ENCODE results near the gene HLA-G.

HLA-G gene

DNA sequence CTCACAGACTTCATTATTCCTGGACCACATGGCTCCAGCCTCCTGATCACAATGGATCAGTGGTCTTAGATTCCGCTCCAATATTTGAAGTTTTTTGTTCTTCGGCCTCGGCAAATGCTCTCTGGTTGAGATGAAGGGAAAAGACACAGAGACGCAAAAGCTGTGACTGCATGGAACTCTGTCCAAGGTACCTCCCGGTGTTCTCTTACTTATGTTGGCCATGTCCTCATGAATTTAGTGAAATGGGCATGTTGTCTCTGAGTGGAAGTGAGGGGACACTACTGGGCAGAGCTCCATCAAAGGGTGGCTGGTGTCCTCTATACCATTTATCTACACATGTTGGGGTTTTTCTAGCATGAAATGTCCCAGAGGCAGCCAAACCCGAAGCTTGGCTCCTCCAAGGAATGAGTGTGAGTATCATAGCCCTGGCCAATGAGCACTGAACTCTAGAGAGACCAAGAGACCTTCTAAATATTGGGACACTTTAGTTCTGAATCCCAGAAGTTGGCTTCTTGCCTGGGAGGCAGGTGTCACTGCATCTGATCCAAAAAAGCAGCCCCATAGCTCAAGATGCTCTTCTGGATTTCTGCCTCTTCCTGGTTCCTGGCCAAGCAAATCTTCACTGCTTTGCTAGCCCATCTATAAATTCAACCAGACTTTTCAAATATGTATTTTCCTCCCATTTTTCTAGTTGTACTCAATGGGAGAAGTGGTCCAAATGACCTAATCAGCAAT lies 34.1 kb downstream of the HLA-G start:
- H3K27me3 ChIP-seq (ENCODE audit: insufficient read depth, low read length): no peaks in the 10 kb centered on the region
- no peaks in the 10 kb centered on the region for H3K36me3 ChIP-seq (ENCODE audit: insufficient read depth, low read length)
- H3F3A ChIP-seq (ENCODE audit: insufficient read depth, low read length): no peaks in the 10 kb centered on the region
- no peak overlapping the region for H3K4me2 ChIP-seq (ENCODE audit: low read length)
- no peaks in the 10 kb centered on the region for H3K9me2 ChIP-seq (ENCODE audit: low read depth, low read length)
- no peak for TF ChIP-seq EZH2 (IDR thresholded peaks at IDR 0.05; ENCODE audit: borderline replicate concordance, low read length)
- TF ChIP-seq, protein P1, sequence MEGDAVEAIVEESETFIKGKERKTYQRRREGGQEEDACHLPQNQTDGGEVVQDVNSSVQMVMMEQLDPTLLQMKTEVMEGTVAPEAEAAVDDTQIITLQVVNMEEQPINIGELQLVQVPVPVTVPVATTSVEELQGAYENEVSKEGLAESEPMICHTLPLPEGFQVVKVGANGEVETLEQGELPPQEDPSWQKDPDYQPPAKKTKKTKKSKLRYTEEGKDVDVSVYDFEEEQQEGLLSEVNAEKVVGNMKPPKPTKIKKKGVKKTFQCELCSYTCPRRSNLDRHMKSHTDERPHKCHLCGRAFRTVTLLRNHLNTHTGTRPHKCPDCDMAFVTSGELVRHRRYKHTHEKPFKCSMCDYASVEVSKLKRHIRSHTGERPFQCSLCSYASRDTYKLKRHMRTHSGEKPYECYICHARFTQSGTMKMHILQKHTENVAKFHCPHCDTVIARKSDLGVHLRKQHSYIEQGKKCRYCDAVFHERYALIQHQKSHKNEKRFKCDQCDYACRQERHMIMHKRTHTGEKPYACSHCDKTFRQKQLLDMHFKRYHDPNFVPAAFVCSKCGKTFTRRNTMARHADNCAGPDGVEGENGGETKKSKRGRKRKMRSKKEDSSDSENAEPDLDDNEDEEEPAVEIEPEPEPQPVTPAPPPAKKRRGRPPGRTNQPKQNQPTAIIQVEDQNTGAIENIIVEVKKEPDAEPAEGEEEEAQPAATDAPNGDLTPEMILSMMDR (IDR thresholded peaks at IDR 0.05; ENCODE audit: low read length): no peak
- H3K79me2 ChIP-seq (ENCODE audit: insufficient read depth, low read length): no peaks in the 10 kb centered on the region
- no peak overlapping the region for H3K9ac ChIP-seq (ENCODE audit: low read length)
- no peaks in the 10 kb centered on the region for H4K20me1 ChIP-seq (ENCODE audit: insufficient read depth, low read length)
- H3K4me3 ChIP-seq (ENCODE audit: low read depth, low read length, poor library complexity, severe bottlenecking): no peak overlapping the region
- H3K27ac ChIP-seq (ENCODE audit: low read depth, low read length, poor library complexity, severe bottlenecking): no peak overlapping the region
- no peaks in the 10 kb centered on the region for H3K4me1 ChIP-seq (ENCODE audit: insufficient read depth, low read length, severe bottlenecking)
- no peaks in the 10 kb centered on the region for H3K9me3 ChIP-seq (ENCODE audit: low read length)
- no peak overlapping the region for H2AFZ ChIP-seq (ENCODE audit: low read length)

DNA sequence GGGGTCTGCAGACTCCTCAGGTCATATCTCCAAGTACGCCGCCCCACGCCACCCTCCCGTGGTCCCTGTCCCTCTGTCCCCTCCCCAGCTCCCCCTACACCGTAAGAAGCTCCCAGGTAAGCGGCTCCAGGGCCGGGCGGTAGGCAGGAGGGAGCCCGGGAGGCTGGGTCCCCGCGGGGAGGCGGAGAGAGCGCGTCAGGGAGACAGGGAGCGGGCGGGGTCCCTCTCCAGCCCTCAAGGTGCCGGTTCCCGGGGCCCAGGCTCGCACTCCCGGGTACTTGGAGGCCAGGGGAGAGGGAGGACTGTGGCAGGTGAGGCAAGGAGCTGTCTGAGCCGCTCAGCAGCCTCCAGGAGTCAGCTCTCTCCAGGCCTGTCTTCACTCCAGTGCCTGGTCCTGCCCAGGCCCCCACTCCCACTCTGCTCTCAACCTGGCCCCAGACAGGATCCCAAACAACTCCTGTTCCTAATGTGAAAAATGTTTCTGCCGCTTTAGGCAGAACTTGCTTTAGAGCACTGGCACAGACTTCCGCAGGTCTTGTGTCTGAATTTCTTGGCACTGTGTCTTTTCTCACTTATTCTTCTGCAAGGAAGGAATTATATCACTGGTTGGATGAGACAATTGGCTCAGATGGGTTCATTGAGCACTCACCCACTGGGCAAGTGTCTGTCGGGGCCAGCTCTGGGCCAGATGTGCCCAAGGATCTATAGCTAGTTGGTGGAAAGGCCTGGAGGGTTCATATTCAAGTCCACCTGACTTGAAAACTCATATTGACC lies 36.6 kb downstream of the HLA-G start:
- no peak overlapping the region for H3K4me2 ChIP-seq (ENCODE audit: low read length)
- H3K9me2 ChIP-seq (ENCODE audit: low read depth, low read length): no peaks in the 10 kb centered on the region
- no peak overlapping the region for H3K27ac ChIP-seq (ENCODE audit: low read depth, low read length, poor library complexity, severe bottlenecking)
- no peaks in the 10 kb centered on the region for H3K9me3 ChIP-seq (ENCODE audit: low read length)
- no peaks in the 10 kb centered on the region for H3F3A ChIP-seq (ENCODE audit: insufficient read depth, low read length)
- H3K4me3 ChIP-seq (ENCODE audit: low read depth, low read length, poor library complexity, severe bottlenecking): no peak overlapping the region
- no peak overlapping the region for H2AFZ ChIP-seq (ENCODE audit: low read length)
- H3K27me3 ChIP-seq (ENCODE audit: insufficient read depth, low read length): no peaks in the 10 kb centered on the region
- no peaks in the 10 kb centered on the region for H3K79me2 ChIP-seq (ENCODE audit: insufficient read depth, low read length)
- H3K4me1 ChIP-seq (ENCODE audit: insufficient read depth, low read length, severe bottlenecking): no peaks in the 10 kb centered on the region
- no peaks in the 10 kb centered on the region for H3K36me3 ChIP-seq (ENCODE audit: insufficient read depth, low read length)
- no peak overlapping the region for H3K9ac ChIP-seq (ENCODE audit: low read length)
- H4K20me1 ChIP-seq (ENCODE audit: insufficient read depth, low read length): no peaks in the 10 kb centered on the region
- TF ChIP-seq, protein P1 (IDR thresholded peaks at IDR 0.05; ENCODE audit: low read length): no peak
- no peak for TF ChIP-seq EZH2 (IDR thresholded peaks at IDR 0.05; ENCODE audit: borderline replicate concordance, low read length)

DNA sequence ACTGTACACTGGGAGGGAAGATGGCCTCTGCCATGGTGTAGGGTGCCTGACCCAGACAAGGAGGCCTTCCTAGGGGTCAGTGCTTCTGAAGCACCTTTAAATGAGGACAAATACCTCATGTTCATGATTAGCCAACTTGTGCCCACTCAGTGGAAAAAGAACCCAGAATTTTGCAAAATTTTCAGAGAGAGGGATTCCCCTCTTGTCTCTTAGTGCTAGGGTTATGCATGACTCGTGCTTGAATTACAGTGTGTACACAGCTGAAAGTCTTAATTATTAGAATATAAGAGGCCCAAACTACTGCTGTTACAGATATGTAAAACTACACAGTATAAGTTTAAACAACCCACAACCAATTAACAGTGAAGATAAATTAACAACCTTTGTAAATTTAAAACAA lies 38.0 kb downstream of the HLA-G start:
- Histone ChIP-seq H3K9me3 (ENCODE audit: low read length) (no peaks in the 10 kb centered on the region), H3K9me2 (ENCODE audit: low read depth, low read length) (no peaks in the 10 kb centered on the region), H2AFZ (ENCODE audit: low read length) (no peak overlapping the region), H3K9ac (ENCODE audit: low read length) (no peak overlapping the region), H3K36me3 (ENCODE audit: insufficient read depth, low read length) (no peaks in the 10 kb centered on the region), H3K4me2 (ENCODE audit: low read length) (no peak overlapping the region), H3K4me1 (ENCODE audit: insufficient read depth, low read length, severe bottlenecking) (no peaks in the 10 kb centered on the region), H3K27ac (ENCODE audit: low read depth, low read length, poor library complexity, severe bottlenecking) (no peak overlapping the region), H3K27me3 (ENCODE audit: insufficient read depth, low read length) (no peaks in the 10 kb centered on the region), H4K20me1 (ENCODE audit: insufficient read depth, low read length) (no peaks in the 10 kb centered on the region), H3K79me2 (ENCODE audit: insufficient read depth, low read length) (no peaks in the 10 kb centered on the region), H3K4me3 (ENCODE audit: low read depth, low read length, poor library complexity, severe bottlenecking) (no peak overlapping the region), H3F3A (ENCODE audit: insufficient read depth, low read length) (no peaks in the 10 kb centered on the region)
- no peak for TF ChIP-seq EZH2 (IDR thresholded peaks at IDR 0.05; ENCODE audit: borderline replicate concordance, low read length)
- TF ChIP-seq, protein P1 (IDR thresholded peaks at IDR 0.05; ENCODE audit: low read length): no peak

Data from OCI-LY1 (cell line).